ENCODE results near the gene DPF1.

Gene DPF1

DNA sequence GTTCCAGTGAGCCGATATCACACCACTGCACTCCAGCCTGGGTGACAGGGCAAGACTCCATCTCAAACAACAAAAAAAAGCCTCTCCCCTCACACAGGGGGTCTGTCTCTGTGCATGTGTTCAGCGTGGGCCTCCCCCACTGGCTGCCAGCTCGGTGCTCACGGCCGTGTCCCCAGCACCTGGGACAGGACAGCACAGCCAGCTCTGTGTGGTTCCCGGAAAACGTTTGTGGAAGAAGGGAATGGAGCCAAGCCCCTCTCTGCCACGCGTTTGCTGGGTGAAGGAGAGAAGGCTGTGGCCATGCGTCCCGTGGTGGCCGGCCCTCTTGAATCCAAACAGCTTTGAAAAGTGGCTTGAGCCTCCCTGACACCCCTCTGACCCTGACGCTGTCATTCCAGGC lies 32.3 kb downstream of the DPF1 start:
- TF ChIP-seq, protein P1, sequence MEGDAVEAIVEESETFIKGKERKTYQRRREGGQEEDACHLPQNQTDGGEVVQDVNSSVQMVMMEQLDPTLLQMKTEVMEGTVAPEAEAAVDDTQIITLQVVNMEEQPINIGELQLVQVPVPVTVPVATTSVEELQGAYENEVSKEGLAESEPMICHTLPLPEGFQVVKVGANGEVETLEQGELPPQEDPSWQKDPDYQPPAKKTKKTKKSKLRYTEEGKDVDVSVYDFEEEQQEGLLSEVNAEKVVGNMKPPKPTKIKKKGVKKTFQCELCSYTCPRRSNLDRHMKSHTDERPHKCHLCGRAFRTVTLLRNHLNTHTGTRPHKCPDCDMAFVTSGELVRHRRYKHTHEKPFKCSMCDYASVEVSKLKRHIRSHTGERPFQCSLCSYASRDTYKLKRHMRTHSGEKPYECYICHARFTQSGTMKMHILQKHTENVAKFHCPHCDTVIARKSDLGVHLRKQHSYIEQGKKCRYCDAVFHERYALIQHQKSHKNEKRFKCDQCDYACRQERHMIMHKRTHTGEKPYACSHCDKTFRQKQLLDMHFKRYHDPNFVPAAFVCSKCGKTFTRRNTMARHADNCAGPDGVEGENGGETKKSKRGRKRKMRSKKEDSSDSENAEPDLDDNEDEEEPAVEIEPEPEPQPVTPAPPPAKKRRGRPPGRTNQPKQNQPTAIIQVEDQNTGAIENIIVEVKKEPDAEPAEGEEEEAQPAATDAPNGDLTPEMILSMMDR (conservative IDR thresholded peaks at IDR 0.05; ENCODE audit: low read depth, low read length), result no peak
- DNase-seq (ENCODE audit: low read depth), result no peak
- no peak overlapping the region for H3K4me3 ChIP-seq (ENCODE audit: low read depth, low read length)

DNA sequence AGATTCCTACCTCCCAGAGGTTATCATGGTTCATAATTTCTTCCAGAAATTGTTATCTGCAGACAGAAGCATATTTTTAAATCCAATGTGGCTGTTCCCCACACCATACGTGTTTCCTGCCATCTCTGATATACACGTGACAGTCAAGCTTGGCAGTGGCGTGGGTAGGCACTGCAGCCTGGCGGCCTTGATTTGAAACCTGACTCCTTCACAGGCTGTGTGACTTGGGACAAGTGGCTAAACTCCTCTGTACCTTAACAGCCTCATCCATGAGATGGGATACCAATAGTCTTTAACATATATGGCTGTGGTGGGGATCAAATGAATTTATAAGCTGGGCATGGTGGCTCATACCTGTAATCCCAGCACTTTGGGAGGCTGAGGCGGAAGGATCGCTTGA lies 33.2 kb downstream of the DPF1 start:
- TF ChIP-seq, protein P1 (conservative IDR thresholded peaks at IDR 0.05; ENCODE audit: low read depth, low read length), result no peak
- no peak for DNase-seq (ENCODE audit: low read depth)
- no peak overlapping the region for H3K4me3 ChIP-seq (ENCODE audit: low read depth, low read length)

DNA sequence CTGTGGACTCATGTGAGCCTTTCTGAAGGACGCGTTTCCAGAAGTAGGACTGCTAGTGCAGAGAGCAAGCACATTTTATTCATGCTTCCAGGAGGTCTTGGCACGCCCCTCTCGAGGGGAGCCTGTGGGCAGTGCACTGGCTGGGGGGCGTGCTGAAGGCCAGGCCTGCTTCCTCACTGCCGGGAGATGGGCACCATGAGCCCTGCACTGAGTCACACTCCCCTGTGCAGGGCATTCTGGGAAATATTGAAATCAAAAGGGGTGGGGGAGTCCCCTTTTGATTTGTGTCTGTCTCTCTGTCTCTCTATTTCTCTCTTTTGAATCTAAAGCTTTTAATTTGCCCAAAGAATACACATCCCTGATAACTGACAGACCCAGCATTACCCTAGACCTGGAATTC lies 34.0 kb downstream of the DPF1 start:
- no peak for DNase-seq (ENCODE audit: low read depth)
- TF ChIP-seq, protein P1 (conservative IDR thresholded peaks at IDR 0.05; ENCODE audit: low read depth, low read length), result no peak
- H3K4me3 ChIP-seq (ENCODE audit: low read depth, low read length), result no peak overlapping the region

DNA sequence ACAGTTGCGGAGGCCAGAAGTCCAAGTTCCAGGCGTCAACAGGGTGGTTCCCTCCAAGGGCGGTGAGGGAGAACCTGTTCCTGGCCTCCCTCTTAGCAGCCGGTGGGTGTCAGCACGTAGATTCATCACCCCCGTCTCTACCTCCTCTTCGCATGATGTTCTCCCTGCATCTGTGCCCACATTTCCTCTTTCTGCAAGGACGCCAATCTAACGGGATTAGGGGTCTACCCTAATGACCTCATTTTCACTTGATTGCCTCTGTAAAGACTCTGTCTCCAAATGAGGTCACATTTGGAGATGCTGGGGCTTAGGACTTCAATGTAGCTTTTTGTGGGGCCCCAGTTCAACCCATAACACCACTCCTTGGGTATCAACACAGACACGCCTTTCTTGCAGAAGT lies 38.5 kb downstream of the DPF1 start:
- no peak overlapping the region for H3K4me3 ChIP-seq (ENCODE audit: low read depth, low read length)
- TF ChIP-seq, protein P1 (conservative IDR thresholded peaks at IDR 0.05; ENCODE audit: low read depth, low read length), result no peak
- no peak for DNase-seq (ENCODE audit: low read depth)

DNA sequence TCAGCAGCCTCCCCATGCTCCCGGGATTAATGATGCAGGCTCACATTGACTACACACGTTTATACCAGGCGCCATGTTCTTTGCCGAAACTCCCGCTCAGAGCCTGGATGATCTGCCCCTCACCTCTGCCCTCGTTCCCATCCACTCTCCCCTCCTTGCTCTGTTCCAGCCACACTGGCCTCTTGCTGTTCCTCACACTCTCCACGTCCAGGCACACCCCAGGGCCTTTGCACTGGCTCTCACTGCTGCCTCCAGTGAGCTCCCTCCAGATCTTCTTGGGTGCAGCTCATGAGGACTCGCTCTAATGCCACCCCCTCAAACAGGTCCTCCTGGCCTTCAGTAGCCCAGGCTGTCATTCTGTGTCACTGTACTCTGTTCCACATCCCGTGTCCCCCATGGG lies 39.2 kb downstream of the DPF1 start:
- H3K4me3 ChIP-seq (ENCODE audit: low read depth, low read length), result no peak overlapping the region
- no peak for DNase-seq (ENCODE audit: low read depth)
- TF ChIP-seq, protein P1 (conservative IDR thresholded peaks at IDR 0.05; ENCODE audit: low read depth, low read length), result no peak

DNA sequence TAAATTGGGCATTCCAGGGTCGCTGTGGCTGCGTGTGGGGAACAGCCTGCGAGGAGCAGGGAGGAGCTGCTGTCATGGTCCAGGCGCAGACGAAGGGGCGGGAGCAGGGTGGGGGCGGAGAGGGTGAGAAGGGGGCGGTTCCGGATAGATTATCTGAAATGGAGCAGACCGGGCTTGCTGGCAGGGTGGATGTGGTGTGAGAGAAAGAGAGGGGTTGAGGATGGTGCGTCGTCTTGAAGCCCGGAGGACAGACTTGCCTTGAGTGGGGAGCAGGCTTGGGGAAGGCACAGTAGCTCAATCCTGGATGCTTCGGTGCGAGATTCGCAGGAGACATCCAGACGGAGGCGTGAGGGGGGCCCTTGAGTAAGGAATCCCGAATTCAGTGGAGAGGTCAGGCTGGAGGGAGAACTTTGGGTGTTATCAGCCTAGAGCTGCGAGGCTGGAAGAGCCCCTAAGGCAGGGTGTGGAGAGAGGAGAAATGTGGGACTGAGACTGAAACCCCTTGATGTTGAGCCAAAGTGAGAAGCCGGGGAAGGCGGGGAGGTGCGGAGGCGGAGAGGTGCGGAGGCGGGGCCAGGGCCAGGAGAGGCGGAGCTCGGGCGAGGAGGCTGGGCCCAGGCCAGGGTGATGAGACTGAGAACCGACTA lies 40.6 kb downstream of the DPF1 start:
- peak overlapping the region; percentile 58 for H3K4me3 ChIP-seq (ENCODE audit: low read depth, low read length)
- TF ChIP-seq, protein P1 (conservative IDR thresholded peaks at IDR 0.05; ENCODE audit: low read depth, low read length), result no peak
- DNase-seq (ENCODE audit: low read depth), result peak; percentile 35

DNA sequence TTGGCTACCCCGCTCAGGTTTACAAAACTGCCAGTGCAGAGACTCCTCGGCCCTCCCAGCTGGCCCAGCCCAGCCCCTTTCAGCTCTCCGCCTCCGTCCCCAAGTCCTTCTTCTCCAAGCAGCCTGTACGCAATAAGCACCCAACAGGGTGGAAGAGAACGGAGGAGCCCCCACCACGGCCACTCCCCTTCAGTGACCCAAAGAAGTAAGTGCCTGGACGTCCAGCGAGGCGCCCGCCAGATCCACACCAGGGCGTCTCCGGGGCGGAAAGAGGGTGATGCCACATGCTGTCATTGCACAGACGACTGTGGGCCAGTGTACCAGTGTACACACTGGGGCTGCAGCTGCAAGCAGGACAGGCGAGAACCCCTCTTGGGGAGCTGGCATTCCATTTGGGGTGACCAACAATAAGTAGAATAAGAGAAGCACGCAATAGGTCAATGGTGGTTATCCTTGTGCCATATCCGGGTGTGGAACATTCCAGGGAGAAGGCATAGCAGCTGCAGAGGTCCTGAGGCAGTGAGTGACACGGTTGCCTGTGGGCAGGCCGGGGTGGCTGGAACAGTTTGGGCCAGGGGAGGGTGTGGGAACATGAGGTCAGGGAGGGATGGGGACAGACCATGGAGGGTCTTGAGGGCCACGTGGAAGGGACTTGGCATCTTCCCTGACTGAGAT lies 41.3 kb downstream of the DPF1 start:
- no peak for DNase-seq (ENCODE audit: low read depth)
- TF ChIP-seq, protein P1 (conservative IDR thresholded peaks at IDR 0.05; ENCODE audit: low read depth, low read length), result no peak
- H3K4me3 ChIP-seq (ENCODE audit: low read depth, low read length), result no peak overlapping the region
